A549 (cell line): ENCODE measurements around the gene KCNK13. TPM values are rescaled to one million over a fixed set of nuclear protein-coding genes. Genes with fewer than 3 reads are reported as not detected.
A peak's percentile ranks its signal among the peaks of the same experiment; 100 is the strongest.
"Not testable (repeated sequence)": the region's sequence is repeated elsewhere in the genome, so short reads cannot be mapped to it uniquely, and the experiment has no call there.

ENCODE experiments used
- ATAC-seq, 2 experiments: fragments of 200-7000 bp in 1 of 2; fragments of >200 bp in 1 of 2; cut with Nextera tagmentation in 1 of 2; cut with Tn5 transposase in 1 of 2; 3 replicates each; pipeline versions ENCODE4 v1.8.0 to v1.9.1; 2018 to 2020; ENCODE audit warnings: mild to moderate bottlenecking in 1 of 2, moderate library complexity in 1 of 2
- CTCF ChIA-PET: fragments of 300-600 bp; sonication (Branson Sonifier 250); formaldehyde crosslinking; extraction: SDS; loops from one replicate; lab custom pipeline; 2021; ENCODE audit warnings: antibody characterized with exemption, inconsistent platforms; lab: Yijun Ruan, JAX
- POLR2A ChIA-PET: fragments of 350-600 bp; formaldehyde crosslinking; extraction: SDS; loops from one replicate; lab custom pipeline; 2021; ENCODE audit warnings: antibody characterized with exemption, inconsistent platforms; lab: Yijun Ruan, JAX
- DNase-seq, 2 experiments: peaks; one replicate each; pipeline versions ENCODE4 v3.0.0 to v3.0.0-alpha.2; 2011 to 2016; ENCODE audit warnings: low read depth in 1 of 2, low spot score in 1 of 2
- FAIRE-seq: peaks from 2 replicates; lab custom pipeline; 2011; peaks lifted over from hg19 to GRCh38; lab: Jason Lieb, UNC
- H3K27ac ChIP-seq, 2 experiments: fragments of >200 bp; sonication (Bioruptor Twin); formaldehyde crosslinking; 3 replicates each; pipeline ENCODE4 v1.5.1; 2016 to 2017
- H3K4me1 ChIP-seq: fragments of >200 bp; sonication (Bioruptor Twin); formaldehyde crosslinking; 3 replicates; pipeline ENCODE4 v1.6.1; 2016
- H3K4me2 ChIP-seq: fragments of >200 bp; sonication (Bioruptor Twin); formaldehyde crosslinking; 3 replicates; pipeline ENCODE4 v1.6.1; 2016
- H3K4me3 ChIP-seq: fragments of >200 bp; sonication (Bioruptor Twin); formaldehyde crosslinking; 3 replicates; pipeline ENCODE4 v1.5.1; 2016
- H3K9me3 ChIP-seq: fragments of >200 bp; sonication (Bioruptor Twin); formaldehyde crosslinking; 3 replicates; pipeline ENCODE4 v1.6.1; 2016
- CBX2 ChIP-seq: fragments of 200-600 bp; sonication (generic); IDR thresholded peaks from 2 replicates; pipeline ENCODE4 v1.6.1; 2016; ENCODE audit warnings: low read depth, mild to moderate bottlenecking, borderline replicate concordance
- CBX8 ChIP-seq: fragments of 200-600 bp; sonication (generic); IDR thresholded peaks from 2 replicates; pipeline ENCODE4 v1.6.1; 2016
- CHD2 ChIP-seq: fragments of 150-350 bp; IDR thresholded peaks from 2 replicates; pipeline ENCODE4 v1.6.1; 2014; ENCODE audit warnings: low read length; ENCODE audit not compliant: partially characterized antibody
- CTCF ChIP-seq: fragments of >200 bp; sonication (Bioruptor Twin); formaldehyde crosslinking; IDR thresholded peaks from 3 replicates; pipeline ENCODE4 v1.5.1; 2016
- EHF ChIP-seq: fragments of 250-450 bp; sonication (Bioruptor Pico); IDR thresholded peaks from 2 replicates; pipeline ENCODE4 v1.5.0; 2020; ENCODE audit warnings: mild to moderate bottlenecking
- EHMT2 ChIP-seq: fragments of 200-600 bp; sonication (generic); IDR thresholded peaks from 2 replicates; pipeline ENCODE4 v1.6.1; 2016; ENCODE audit warnings: antibody characterized with exemption, low read depth, mild to moderate bottlenecking, moderate library complexity
- ESRRA ChIP-seq: fragments of 150-350 bp; IDR thresholded peaks from 2 replicates; pipeline ENCODE4 v1.6.1; 2014; ENCODE audit warnings: mild to moderate bottlenecking, low read length, borderline replicate concordance
- FOSB ChIP-seq: fragments of 250-450 bp; sonication (Bioruptor Pico); IDR thresholded peaks from 2 replicates; pipeline ENCODE4 v1.5.0; 2020; ENCODE audit warnings: mild to moderate bottlenecking, moderate library complexity
- FOSL2 ChIP-seq, 2 experiments: fragments of 450-650 bp in 1 of 2; fragments of >200 bp in 1 of 2; sonication (Bioruptor Twin) in 1 of 2; formaldehyde crosslinking; IDR thresholded peaks; 2 replicates each; pipeline versions ENCODE4 v1.5.0 to v1.6.1; 2016 to 2020; ENCODE audit warnings: mild to moderate bottlenecking in 1 of 2, moderate library complexity in 1 of 2
- HDAC2 ChIP-seq: fragments of 200-600 bp; sonication (generic); IDR thresholded peaks from 2 replicates; pipeline ENCODE4 v1.6.1; 2016
- HES2 ChIP-seq: fragments of >200 bp; sonication (Bioruptor Twin); formaldehyde crosslinking; IDR thresholded peaks from 2 replicates; pipeline ENCODE4 v1.6.1; 2016
- HOXA7 ChIP-seq: fragments of 250-450 bp; sonication (Bioruptor Pico); IDR thresholded peaks from 2 replicates; pipeline ENCODE4 v1.5.0; 2020; ENCODE audit warnings: mild to moderate bottlenecking, moderate library complexity
- KDM5A ChIP-seq: fragments of 200-600 bp; sonication (generic); IDR thresholded peaks from 2 replicates; pipeline ENCODE4 v1.6.1; 2016; ENCODE audit warnings: antibody characterized with exemption, mild to moderate bottlenecking
- MAFK ChIP-seq: fragments of 450-650 bp; IDR thresholded peaks from 2 replicates; pipeline ENCODE4 v1.6.1; 2014; ENCODE audit not compliant: partially characterized antibody
- MYC ChIP-seq: IDR thresholded peaks from 2 replicates; pipeline ENCODE4 v1.6.1; 2012; ENCODE audit warnings: mild to moderate bottlenecking, inconsistent platforms, low read length, improper control_type of control experiment, borderline replicate concordance
- POLR2AphosphoS2 ChIP-seq: conservative IDR thresholded peaks from 2 replicates; pipeline ENCODE4 v1.6.1; 2012; ENCODE audit warnings: low read length, improper control_type of control experiment, inconsistent platforms
- RARB ChIP-seq: fragments of 250-450 bp; sonication (Bioruptor Pico); IDR thresholded peaks from 2 replicates; pipeline ENCODE4 v1.8.0; 2021; ENCODE audit warnings: mild to moderate bottlenecking, moderate library complexity
- ZC3H11A ChIP-seq: fragments of 450-650 bp; IDR thresholded peaks from 2 replicates; pipeline ENCODE4 v1.6.1; 2014; ENCODE audit warnings: antibody characterized with exemption, mild to moderate bottlenecking
- ZNF302 ChIP-seq: fragments of 250-450 bp; sonication (Bioruptor Pico); IDR thresholded peaks from 2 replicates; pipeline ENCODE4 v1.9.0; 2021; ENCODE audit warnings: inconsistent platforms, mild to moderate bottlenecking, moderate library complexity
- WGBS: methylation state at CpG from one replicate; pipeline ENCODE4 v1.1.6; 2017; ENCODE audit errors: missing lambda C conversion rate; 5-methylcytosine and 5-hydroxymethylcytosine counted together
- polyA plus RNA-seq, 4 experiments: library from polyadenylated mRNA; depleted of rRNA in 3 of 4; stranded (reverse); fragments of >200 nt; fragmentation: RNase III in 1 of 4; extraction: RNeasy Plus Mini Kit Qiagen cat#74134 plus additional on column Dnase treatment in 1 of 4; gene quantifications; 2 replicates in 3 of 4; 3 replicates in 1 of 4; pipeline ENCODE4 v1.2.3, GENCODE V29; 2011 to 2017
- TF ChIP-seq, protein P1 (sequence below): fragments of 450-650 bp; IDR thresholded peaks from 2 replicates; pipeline ENCODE4 v1.6.1; 2014; ENCODE audit warnings: antibody characterized with exemption
- TF ChIP-seq, protein P2 (sequence below): fragments of 250-450 bp; sonication (Bioruptor Pico); IDR thresholded peaks from 2 replicates; pipeline ENCODE4 v1.5.0; 2020; ENCODE audit warnings: low read depth, mild to moderate bottlenecking, moderate library complexity

KCNK13 gene
- polyA plus RNA-seq, 2 of the 4 experiments (the other 2 are of a cell fraction) = not detected

DNA sequence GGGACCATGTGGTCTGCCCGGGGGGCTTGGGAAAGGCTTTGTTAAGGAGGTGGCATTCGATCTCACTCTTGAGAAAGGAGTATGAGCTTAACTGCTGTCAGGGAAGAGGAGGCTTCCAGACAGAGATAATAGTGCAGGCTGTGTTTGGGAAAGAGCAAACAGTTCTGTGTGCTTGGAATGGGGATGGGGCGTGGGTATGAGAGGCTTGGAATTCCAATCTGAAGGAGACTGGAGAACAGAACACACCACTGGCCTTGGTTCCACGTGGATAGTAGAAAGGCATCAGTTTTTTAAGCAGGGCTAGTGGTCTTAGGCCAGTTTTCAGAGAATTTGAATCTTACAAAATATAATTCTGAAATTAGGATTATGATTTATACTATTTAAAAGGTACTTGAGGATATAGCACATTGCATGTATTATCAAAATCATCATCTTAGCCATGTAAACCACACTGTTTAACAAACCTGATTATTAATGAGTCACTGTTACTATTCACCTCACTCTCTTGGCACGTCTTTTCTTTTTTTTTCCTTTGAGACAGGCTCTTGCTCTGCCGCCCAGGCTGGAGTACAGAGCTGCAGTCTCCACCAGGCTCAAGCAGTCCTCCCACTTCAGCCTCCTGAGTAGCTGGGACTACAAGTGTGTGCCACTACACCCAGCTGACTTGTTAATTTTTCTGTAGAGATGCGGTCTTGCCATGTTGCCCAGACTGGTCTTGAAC lies 38.5 kb upstream of the KCNK13 start:
- ChIA-PET CTCF (interaction anchor here (0.5 to 1.1 kb wide), 2 partner anchors 21 to 212 kb away, joined by 3 to 5 read pairs; no protein-coding TSS in a partner anchor), POLR2A (no interaction called here)
- peak in 1 of 2 experiments; percentile 44; a peak in 2 of 6 replicates for ATAC-seq
- H3K27ac ChIP-seq = no peak overlapping the region
- no peak for DNase-seq
- TF ChIP-seq EHMT2 (no peak), ZC3H11A (no peak), POLR2AphosphoS2 (no peak), ZNF302 (no peak), CTCF (no peak)
- H3K9me3 ChIP-seq = no peaks in the 10 kb centered on the region
- no peak overlapping the region for H3K4me2 ChIP-seq
- no peaks in the 10 kb centered on the region for H3K4me1 ChIP-seq
- WGBS = 61% methylated on average over 7 of the region's 7 CpGs
- no peak overlapping the region for H3K4me3 ChIP-seq
- no peak for FAIRE-seq

DNA sequence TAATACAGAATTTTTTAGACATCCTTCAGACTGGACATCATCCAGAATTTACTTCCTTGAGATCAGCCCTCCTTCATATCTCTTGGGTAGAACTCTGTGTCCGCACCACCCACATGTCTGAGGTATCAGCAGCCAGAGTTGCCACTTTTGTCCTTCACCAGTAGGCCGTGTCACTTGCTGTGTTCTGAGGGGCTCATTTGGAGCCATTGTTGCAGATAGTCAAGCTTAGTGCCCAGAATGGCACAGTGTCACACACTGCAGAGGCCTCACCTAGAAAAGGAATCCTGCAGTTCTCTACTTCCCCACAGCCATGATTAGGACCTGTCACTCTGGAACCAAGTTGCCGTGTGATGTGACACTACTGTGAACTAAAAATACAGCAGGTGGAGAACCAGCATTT lies 36.9 kb upstream of the KCNK13 start:
- H3K4me1 ChIP-seq = no peaks in the 10 kb centered on the region
- TF ChIP-seq KDM5A = no peak
- TF ChIP-seq CBX8 = no peak
- no peak for TF ChIP-seq CBX2
- TF ChIP-seq CHD2 = no peak
- TF ChIP-seq MAFK = no peak
- no peak for TF ChIP-seq HDAC2
- TF ChIP-seq HES2 = no peak
- no peak for TF ChIP-seq EHF (CRISPR knock-in tag)
- TF ChIP-seq, protein P1, sequence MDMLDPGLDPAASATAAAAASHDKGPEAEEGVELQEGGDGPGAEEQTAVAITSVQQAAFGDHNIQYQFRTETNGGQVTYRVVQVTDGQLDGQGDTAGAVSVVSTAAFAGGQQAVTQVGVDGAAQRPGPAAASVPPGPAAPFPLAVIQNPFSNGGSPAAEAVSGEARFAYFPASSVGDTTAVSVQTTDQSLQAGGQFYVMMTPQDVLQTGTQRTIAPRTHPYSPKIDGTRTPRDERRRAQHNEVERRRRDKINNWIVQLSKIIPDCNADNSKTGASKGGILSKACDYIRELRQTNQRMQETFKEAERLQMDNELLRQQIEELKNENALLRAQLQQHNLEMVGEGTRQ = no peak
- no peak for TF ChIP-seq MYC
- TF ChIP-seq ESRRA = no peak
- TF ChIP-seq FOSB (CRISPR knock-in tag) = no peak
- TF ChIP-seq RARB (CRISPR knock-in tag) = no peak
- TF ChIP-seq, protein P2, sequence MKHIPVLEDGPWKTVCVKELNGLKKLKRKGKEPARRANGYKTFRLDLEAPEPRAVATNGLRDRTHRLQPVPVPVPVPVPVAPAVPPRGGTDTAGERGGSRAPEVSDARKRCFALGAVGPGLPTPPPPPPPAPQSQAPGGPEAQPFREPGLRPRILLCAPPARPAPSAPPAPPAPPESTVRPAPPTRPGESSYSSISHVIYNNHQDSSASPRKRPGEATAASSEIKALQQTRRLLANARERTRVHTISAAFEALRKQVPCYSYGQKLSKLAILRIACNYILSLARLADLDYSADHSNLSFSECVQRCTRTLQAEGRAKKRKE = no peak
- TF ChIP-seq HOXA7 (CRISPR knock-in tag) = no peak
- no peak for TF ChIP-seq FOSL2 (IDR thresholded peaks at IDR 0.05)
- TF ChIP-seq FOSL2 (CRISPR knock-in tag; IDR thresholded peaks at IDR 0.05) = no peak
- 81% methylated on average over 3 of the region's 3 CpGs for WGBS
- no peak overlapping the region for H3K4me3 ChIP-seq
- no peaks in the 10 kb centered on the region for H3K9me3 ChIP-seq
- FAIRE-seq (no peak), ATAC-seq (no peak), DNase-seq (no peak)
- no peak overlapping the region for H3K27ac ChIP-seq
- POLR2A ChIA-PET = no interaction called here
- H3K4me2 ChIP-seq = no peak overlapping the region
- CTCF ChIA-PET = interaction anchor here (1.0 kb wide), 1 partner anchor 52 kb away, joined by 3 read pairs; no protein-coding TSS in a partner anchor

- H3K27ac ChIP-seq, H3K4me1 ChIP-seq, POLR2A ChIA-PET, DNase-seq, CTCF ChIA-PET, FAIRE-seq, H3K9me3 ChIP-seq, ATAC-seq, H3K4me3 ChIP-seq, H3K4me2 ChIP-seq: not testable (repeated sequence)
- WGBS = 59% methylated on average over 2 of the region's 4 CpGs
These were observed 35.2 kb upstream of the KCNK13 start for GRCh38 chr14:90026608-90027007.
